HepG2 (cell line): Measurements from ENCODE around the gene APOC1. TPM values are rescaled to one million over a fixed set of nuclear protein-coding genes. Genes with fewer than 3 reads are reported as not detected.

ENCODE experiments used
- FIP1L1 ChIP-seq: fragments of 200-400 bp; formaldehyde crosslinking; IDR thresholded peaks from 2 replicates; pipeline ENCODE4 v1.6.1; 2018; ENCODE audit warnings: low read depth, mild to moderate bottlenecking, low read length, moderate library complexity, borderline replicate concordance; ENCODE audit not compliant: insufficient read depth
- FOXM1 ChIP-seq: sonication (generic); formaldehyde crosslinking; IDR thresholded peaks from 2 replicates; pipeline ENCODE4 v1.5.0; 2020; ENCODE audit warnings: missing genetic modification reagents
- HDAC6 ChIP-seq: fragments of 200-600 bp; sonication (generic); IDR thresholded peaks from 2 replicates; pipeline ENCODE4 v1.7.0; 2017; ENCODE audit warnings: mild to moderate bottlenecking, antibody characterized with exemption, low read length, low read depth
- KDM2A ChIP-seq: sonication (generic); formaldehyde crosslinking; IDR thresholded peaks from 2 replicates; pipeline ENCODE4 v1.4.0; 2020; ENCODE audit warnings: low read depth, missing genetic modification reagents, borderline replicate concordance
- MIER3 ChIP-seq: IDR thresholded peaks from 2 replicates; pipeline ENCODE4 v1.6.1; 2016; ENCODE audit warnings: missing compliant biosample characterization, borderline replicate concordance
- MIXL1 ChIP-seq: IDR thresholded peaks from 2 replicates; pipeline ENCODE4 v1.6.1; 2016
- POLR2AphosphoS2 ChIP-seq: IDR thresholded peaks from 2 replicates; pipeline ENCODE4 v1.6.1; 2011; ENCODE audit warnings: low read depth, low read length, improper control_type of control experiment
- TAF1 ChIP-seq: sonication (generic); formaldehyde crosslinking; IDR thresholded peaks from 2 replicates; pipeline ENCODE4 v1.4.0; 2020; ENCODE audit warnings: missing genetic modification reagents
- YEATS2 ChIP-seq: sonication (generic); formaldehyde crosslinking; IDR thresholded peaks from 2 replicates; pipeline ENCODE4 v1.4.0; 2020; ENCODE audit warnings: missing genetic modification reagents, borderline replicate concordance
- ZNF207 ChIP-seq: fragments of 450-650 bp; IDR thresholded peaks from 2 replicates; pipeline ENCODE4 v1.6.1; 2016; ENCODE audit warnings: antibody characterized with exemption, borderline replicate concordance
- ZNF383 ChIP-seq: sonication (generic); formaldehyde crosslinking; IDR thresholded peaks from 2 replicates; pipeline ENCODE4 v1.4.0; 2020; ENCODE audit warnings: missing genetic modification reagents, mild to moderate bottlenecking, borderline replicate concordance
- ZNF530 ChIP-seq: sonication (generic); formaldehyde crosslinking; IDR thresholded peaks from 2 replicates; pipeline ENCODE4 v1.5.0; 2020; ENCODE audit warnings: low read depth, mild to moderate bottlenecking, missing genetic modification reagents
- ZNF569 ChIP-seq: sonication (generic); formaldehyde crosslinking; IDR thresholded peaks from 2 replicates; pipeline ENCODE4 v1.5.0; 2020; ENCODE audit warnings: mild to moderate bottlenecking, missing genetic modification reagents, moderate library complexity, borderline replicate concordance
- ZNF614 ChIP-seq: IDR thresholded peaks from 2 replicates; pipeline ENCODE4 v1.6.1; 2018; ENCODE audit warnings: missing biosample characterization, missing genetic modification reagents, inconsistent platforms, borderline replicate concordance
- ZNF709 ChIP-seq: sonication (generic); formaldehyde crosslinking; IDR thresholded peaks from 2 replicates; pipeline ENCODE4 v1.5.0; 2020; ENCODE audit warnings: mild to moderate bottlenecking, missing genetic modification reagents
- ZNF776 ChIP-seq: sonication (generic); formaldehyde crosslinking; IDR thresholded peaks from 2 replicates; pipeline ENCODE4 v1.4.0; 2020; ENCODE audit warnings: mild to moderate bottlenecking, missing genetic modification reagents
- ZNF816 ChIP-seq: sonication (generic); formaldehyde crosslinking; IDR thresholded peaks from 2 replicates; pipeline ENCODE4 v1.8.0; 2022; ENCODE audit warnings: missing genetic modification reagents, mild to moderate bottlenecking, borderline replicate concordance
- polyA plus RNA-seq, 8 experiments: library from polyadenylated mRNA; depleted of rRNA in 3 of 8; stranded (reverse) in 7 of 8; unstranded in 1 of 8; fragments of >200 nt; fragmentation: Illumina TruSeq in 4 of 8; extraction: Trizol in 4 of 8; gene quantifications; 2 replicates each; pipeline versions ENCODE4 v1.2.1 to v1.2.3, GENCODE V29; 2011 to 2016; ENCODE audit warnings: low read depth in 4 of 8, missing spikeins in 1 of 8, mixed read lengths in 1 of 8; ENCODE audit not compliant: insufficient read depth in 1 of 8
- total RNA-seq, 5 experiments: library from RNA; depleted of rRNA; stranded (reverse); fragments of >200 nt; fragmentation: Illumina TruSeq; extraction: Trizol; gene quantifications; 2 replicates each; pipeline ENCODE4 v1.2.3, GENCODE V29; 2016; ENCODE audit warnings: low read depth in 1 of 5
- TF ChIP-seq, protein P1 (sequence below): sonication (generic); formaldehyde crosslinking; IDR thresholded peaks from 2 replicates; pipeline ENCODE4 v1.4.0; 2020; ENCODE audit warnings: missing genetic modification reagents, borderline replicate concordance
- TF ChIP-seq, protein P2 (sequence below): sonication (generic); formaldehyde crosslinking; IDR thresholded peaks from 2 replicates; pipeline ENCODE4 v1.9.0; 2021; ENCODE audit warnings: missing genetic modification reagents, borderline replicate concordance
- TF ChIP-seq, protein P3 (sequence below): sonication (generic); formaldehyde crosslinking; IDR thresholded peaks from 2 replicates; pipeline ENCODE4 v1.8.1; 2022; ENCODE audit warnings: low read depth, mild to moderate bottlenecking, missing genetic modification reagents

APOC1 gene
- total and polyA plus RNA-seq, 2 of the 13 experiments (the other 11 are each of a cell fraction or from before 2014, with no cell fraction given), result 600 to 1,235 TPM

DNA sequence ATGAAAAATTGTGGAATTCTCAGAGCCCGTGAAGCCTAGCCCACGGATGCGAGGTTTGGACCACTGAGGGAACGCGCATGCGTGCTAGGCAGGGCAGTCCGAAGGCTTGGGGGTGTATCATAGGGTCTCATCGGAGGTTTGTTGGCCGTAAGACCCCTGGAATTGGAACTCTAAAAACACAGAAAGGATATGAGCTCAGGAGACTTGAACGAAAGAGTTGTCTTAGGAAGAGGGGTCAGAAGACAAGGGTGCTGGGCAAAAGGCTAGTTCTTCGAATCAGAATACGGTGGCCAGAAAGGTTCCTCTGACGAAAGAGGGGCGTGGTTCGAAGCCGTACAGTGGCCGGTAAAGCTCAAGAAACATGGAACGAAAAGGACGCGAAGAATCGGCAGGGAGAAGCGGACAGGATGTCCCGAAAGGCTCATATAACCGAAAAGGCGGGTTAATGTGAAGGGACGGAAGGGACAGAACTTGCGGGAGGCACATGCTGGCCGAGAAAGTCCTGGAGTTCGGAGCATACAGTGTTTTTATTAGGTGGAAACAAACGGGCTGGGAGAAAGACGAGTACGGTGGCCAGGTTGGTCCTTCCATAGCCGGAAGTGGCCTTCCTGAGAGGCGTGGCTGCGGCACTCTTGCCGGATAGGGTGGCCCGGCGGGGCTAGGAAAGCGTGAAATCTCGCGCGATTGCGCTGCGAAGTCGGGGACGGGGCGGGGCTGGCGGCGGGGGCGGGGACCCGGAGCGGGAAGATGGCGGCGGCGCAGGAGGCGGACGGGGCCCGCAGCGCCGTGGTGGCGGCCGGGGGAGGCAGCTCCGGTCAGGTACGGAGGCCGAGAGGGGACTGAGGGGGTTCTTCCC is 40.5 kb downstream of the APOC1 start, which contains the start of gene CLPTM1 (continued):
- no peak for TF ChIP-seq ZNF776 (CRISPR knock-in tag)
- TF ChIP-seq KDM2A (CRISPR knock-in tag), result peak; percentile 94; the same call in 1 of the 2 replicates
- TF ChIP-seq, protein P1, sequence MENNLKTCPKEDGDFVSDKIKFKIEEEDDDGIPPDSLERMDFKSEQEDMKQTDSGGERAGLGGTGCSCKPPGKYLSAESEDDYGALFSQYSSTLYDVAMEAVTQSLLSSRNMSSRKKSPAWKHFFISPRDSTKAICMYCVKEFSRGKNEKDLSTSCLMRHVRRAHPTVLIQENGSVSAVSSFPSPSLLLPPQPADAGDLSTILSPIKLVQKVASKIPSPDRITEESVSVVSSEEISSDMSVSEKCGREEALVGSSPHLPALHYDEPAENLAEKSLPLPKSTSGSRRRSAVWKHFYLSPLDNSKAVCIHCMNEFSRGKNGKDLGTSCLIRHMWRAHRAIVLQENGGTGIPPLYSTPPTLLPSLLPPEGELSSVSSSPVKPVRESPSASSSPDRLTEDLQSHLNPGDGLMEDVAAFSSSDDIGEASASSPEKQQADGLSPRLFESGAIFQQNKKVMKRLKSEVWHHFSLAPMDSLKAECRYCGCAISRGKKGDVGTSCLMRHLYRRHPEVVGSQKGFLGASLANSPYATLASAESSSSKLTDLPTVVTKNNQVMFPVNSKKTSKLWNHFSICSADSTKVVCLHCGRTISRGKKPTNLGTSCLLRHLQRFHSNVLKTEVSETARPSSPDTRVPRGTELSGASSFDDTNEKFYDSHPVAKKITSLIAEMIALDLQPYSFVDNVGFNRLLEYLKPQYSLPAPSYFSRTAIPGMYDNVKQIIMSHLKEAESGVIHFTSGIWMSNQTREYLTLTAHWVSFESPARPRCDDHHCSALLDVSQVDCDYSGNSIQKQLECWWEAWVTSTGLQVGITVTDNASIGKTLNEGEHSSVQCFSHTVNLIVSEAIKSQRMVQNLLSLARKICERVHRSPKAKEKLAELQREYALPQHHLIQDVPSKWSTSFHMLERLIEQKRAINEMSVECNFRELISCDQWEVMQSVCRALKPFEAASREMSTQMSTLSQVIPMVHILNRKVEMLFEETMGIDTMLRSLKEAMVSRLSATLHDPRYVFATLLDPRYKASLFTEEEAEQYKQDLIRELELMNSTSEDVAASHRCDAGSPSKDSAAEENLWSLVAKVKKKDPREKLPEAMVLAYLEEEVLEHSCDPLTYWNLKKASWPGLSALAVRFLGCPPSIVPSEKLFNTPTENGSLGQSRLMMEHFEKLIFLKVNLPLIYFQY (CRISPR knock-in tag), result no peak
- TF ChIP-seq TAF1 (CRISPR knock-in tag), result peak; percentile 68
- peak; percentile 11; the same call in 1 of the 2 replicates for TF ChIP-seq MIXL1
- no peak for TF ChIP-seq ZNF207
- TF ChIP-seq ZNF383, result no peak
- no peak for TF ChIP-seq FOXM1 (CRISPR knock-in tag)
- TF ChIP-seq ZNF530, result no peak
- TF ChIP-seq, protein P2, sequence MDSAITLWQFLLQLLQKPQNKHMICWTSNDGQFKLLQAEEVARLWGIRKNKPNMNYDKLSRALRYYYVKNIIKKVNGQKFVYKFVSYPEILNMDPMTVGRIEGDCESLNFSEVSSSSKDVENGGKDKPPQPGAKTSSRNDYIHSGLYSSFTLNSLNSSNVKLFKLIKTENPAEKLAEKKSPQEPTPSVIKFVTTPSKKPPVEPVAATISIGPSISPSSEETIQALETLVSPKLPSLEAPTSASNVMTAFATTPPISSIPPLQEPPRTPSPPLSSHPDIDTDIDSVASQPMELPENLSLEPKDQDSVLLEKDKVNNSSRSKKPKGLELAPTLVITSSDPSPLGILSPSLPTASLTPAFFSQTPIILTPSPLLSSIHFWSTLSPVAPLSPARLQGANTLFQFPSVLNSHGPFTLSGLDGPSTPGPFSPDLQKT (CRISPR knock-in tag), result peak; percentile 60; the same call in 1 of the 2 replicates
- TF ChIP-seq ZNF569, result no peak
- TF ChIP-seq, protein P3, sequence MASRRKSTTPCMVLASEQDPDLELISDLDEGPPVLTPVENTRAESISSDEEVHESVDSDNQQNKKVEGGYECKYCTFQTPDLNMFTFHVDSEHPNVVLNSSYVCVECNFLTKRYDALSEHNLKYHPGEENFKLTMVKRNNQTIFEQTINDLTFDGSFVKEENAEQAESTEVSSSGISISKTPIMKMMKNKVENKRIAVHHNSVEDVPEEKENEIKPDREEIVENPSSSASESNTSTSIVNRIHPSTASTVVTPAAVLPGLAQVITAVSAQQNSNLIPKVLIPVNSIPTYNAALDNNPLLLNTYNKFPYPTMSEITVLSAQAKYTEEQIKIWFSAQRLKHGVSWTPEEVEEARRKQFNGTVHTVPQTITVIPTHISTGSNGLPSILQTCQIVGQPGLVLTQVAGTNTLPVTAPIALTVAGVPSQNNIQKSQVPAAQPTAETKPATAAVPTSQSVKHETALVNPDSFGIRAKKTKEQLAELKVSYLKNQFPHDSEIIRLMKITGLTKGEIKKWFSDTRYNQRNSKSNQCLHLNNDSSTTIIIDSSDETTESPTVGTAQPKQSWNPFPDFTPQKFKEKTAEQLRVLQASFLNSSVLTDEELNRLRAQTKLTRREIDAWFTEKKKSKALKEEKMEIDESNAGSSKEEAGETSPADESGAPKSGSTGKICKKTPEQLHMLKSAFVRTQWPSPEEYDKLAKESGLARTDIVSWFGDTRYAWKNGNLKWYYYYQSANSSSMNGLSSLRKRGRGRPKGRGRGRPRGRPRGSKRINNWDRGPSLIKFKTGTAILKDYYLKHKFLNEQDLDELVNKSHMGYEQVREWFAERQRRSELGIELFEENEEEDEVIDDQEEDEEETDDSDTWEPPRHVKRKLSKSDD (CRISPR knock-in tag), result no peak; the same call in 1 of the 2 replicates
- TF ChIP-seq MIER3 (CRISPR knock-in tag), result no peak; the same call in 1 of the 2 replicates
- no peak for TF ChIP-seq ZNF709 (CRISPR knock-in tag)
- TF ChIP-seq YEATS2 (CRISPR knock-in tag), result peak; percentile 75; the same call in 1 of the 2 replicates
- no peak for TF ChIP-seq FIP1L1
- no peak for TF ChIP-seq HDAC6
- TF ChIP-seq ZNF816 (CRISPR knock-in tag), result no peak; the same call in 1 of the 2 replicates
- TF ChIP-seq POLR2AphosphoS2, result peak; percentile 63; the same call in 1 of the 2 replicates
- no peak for TF ChIP-seq ZNF614 (CRISPR knock-in tag)
